NCI-H1436 (cell line): ENCODE data around the gene ZNF846.
"Not testable (repeated sequence)": the region's sequence is repeated elsewhere in the genome, so short reads cannot be mapped to it uniquely, and the experiment has no call there.

Experiments
- DNase-seq: peaks from one replicate; lab custom pipeline; 2025; lab: John Stamatoyannopoulos, UW

Gene ZNF846

GRCh38 chr19:9768175-9769112 is at the start of gene ZNF846:
TSS of gene ZNF846 (minus strand) at chr19:9768738. CDS start at chr19:9764950, 3,788 bp downstream.
- DNase-seq: peak; percentile 92

DNA sequence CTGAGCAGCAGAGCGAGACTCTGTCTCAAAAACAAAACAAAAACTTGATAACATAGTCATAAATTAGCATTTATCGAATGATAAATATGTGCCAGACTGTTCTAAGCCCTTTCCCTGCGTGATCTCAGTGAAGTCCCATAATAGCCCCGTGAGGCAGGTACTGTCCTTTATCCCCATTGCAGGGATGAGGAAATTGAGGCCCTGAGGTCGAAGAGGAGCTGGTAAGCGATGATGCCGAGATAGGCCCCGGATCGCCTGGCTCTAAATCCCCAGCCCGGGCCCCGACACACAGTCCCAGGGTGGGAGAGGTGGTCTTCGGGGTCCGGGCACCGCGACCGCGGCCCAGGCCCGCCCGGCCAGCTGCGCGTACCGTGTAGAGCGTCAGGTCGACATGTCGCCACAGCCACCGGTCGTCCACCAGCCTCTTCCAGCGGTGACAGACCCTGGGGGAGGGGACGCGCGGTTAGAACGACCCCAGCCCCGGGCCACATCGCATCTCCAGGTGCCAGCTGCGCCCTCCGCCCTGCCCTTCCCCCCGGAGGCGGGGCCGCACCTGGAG is 49.7 kb upstream of the ZNF846 start:
- no peak for DNase-seq

DNA sequence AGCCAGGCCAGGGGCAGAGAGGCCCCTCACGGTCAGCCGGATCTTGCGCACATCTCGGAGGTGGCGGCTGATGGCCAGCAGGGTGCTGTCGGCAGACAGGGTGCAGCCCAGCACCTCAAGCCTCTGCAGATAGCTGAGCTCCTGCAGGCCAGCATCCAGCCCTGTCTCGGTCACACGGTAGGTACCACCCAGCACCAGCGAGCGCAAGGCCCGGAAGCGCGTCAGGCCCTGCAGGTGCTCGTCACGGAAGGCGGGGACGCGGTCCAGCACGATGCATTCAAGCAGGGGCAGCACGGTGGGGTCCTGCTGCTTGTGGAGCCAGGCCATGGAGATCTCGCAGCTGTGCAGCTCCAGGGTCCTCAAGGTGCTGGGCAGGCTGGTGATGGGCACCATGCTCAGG is 42.6 kb upstream of the ZNF846 start:
- no peak for DNase-seq

DNA sequence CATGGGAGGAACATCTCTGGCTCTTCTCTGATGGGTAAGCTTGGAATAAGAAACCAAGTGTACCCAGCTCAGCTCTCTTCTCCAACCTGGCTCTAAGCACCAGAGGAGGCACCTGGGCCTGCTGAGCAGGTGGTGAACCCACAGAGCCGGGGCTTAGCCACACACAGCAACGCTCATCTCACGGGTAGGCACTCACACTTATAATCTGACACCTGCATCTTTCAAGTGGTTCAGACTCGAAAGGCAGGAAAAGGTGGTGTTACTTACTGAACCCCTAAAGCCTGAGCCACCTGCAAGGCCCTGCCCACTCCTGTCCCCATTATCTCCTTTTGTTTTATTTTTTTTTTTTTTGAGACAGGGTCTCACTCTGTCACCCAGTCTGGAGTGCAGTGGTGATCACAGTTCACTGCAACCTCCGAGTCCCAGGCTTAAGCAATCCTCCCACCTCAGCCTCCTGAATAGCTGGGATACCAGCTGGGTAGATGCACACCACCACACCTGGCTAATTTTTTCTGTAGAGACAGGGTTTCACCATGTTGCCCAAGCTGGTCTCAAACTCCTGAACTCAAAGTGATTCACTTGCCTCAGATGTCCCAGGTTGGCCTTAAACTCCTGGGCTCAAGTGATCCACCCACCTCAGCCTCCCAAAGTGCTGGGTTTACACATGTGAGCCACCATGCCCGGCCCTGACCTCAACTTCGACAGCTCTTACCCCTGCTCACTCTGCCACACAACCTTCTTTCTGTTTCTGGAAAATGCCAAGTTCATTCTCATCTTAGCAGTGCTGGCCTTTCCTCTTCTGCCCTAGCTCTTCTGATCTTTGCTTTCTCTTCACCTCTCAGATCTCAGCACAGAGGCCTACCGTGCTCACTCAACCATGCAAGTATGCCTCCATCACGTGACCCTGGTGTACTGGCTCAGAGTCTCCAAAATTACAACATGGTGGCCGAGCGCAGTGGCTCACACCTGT is 40.6 kb upstream of the ZNF846 start:
- DNase-seq: no peak

GRCh38 chr19:9806803-9807202 is 38.3 kb upstream of the ZNF846 start:
- no peak for DNase-seq

GRCh38 chr19:9801976-9802375 is 33.4 kb upstream of the ZNF846 start:
- DNase-seq: no peak

DNA sequence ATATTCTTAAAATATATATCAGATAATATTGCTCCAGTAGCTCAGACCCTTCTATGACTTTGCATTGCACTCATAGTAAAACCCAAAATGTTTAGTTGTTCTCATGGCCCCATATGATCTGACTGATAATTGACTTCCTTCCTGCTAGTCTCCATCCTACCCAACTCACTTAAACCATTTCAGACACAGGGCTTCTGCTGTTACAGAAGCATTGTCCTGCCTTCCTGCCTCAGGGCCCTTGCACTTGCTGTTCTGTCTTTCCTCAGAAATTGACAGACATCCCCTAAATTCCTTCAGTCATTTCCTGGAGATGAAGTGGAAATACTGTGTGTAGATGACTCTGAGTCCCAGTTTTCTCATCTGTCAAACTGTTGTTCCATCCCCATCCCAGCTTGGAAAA is 30.6 kb upstream of the ZNF846 start:
- no peak for DNase-seq

DNA sequence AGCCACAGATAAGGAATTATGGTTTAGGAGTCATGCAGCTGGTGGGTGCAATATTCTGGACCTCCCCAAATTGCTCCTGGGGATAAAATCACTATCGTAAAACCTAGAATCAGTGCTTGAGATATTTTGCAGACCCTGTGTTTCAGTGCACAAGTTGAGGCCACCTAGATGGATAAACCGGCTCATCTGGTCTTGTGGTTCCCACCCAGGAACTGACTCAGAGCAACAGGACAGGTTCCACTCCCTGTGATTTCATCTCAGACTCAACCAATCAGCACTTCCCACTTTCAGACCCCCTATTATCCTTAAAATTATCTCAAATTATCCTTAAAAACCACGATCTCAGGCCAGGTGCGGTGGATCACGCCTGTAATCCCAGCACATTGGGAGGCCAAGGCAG is 29.3 kb upstream of the ZNF846 start:
- DNase-seq: no peak

- peak; percentile 76 for DNase-seq
Observed at GRCh38 chr19:9796113-9796773, 27.7 kb upstream of the ZNF846 start.

GRCh38 chr19:9793071-9793591 is 24.6 kb upstream of the ZNF846 start:
- peak; percentile 37 for DNase-seq

DNA sequence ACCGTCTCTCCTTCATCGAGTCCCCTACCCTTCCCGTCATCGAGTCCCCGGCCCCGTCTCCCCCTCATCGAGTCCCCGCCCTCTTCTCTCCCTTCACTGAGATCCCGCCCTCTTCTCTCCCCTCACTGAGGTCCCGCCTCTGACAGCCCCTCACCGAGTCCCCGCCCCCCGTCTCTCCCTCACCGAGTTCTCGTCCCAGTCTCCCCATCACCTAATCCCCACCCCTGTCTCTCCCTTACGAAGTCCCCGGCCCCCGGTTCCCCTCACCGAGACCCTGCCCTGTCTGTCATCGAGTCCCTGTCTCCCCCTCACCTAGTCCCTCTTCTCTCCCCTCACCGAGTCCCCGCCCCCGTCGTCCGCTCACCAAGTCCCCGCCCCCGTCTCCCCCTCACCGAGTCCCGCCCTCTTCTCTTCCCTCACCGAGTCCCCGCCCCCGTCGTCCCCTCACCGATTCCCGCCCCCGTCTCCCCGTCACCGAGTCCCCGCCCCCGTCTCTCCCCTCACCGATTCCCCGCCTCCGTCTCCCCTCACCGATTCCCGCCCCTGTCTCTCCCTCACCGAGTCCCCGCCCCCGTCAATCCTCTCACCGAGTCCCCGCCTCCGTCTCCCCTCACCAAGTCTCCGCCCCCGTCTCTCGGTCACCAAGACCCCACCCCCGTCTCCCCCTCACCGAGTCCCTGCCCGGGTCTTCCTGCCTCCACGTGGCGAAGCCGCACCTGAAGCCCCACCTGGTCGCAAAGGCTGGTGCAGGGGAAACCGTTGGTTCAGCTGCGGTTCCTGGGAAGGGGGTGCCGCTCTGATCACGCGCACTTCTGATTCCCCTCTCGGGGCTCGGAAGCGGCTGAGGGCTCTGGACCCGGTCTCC is 23.9 kb upstream of the ZNF846 start:
- peak; percentile 99 for DNase-seq

DNA sequence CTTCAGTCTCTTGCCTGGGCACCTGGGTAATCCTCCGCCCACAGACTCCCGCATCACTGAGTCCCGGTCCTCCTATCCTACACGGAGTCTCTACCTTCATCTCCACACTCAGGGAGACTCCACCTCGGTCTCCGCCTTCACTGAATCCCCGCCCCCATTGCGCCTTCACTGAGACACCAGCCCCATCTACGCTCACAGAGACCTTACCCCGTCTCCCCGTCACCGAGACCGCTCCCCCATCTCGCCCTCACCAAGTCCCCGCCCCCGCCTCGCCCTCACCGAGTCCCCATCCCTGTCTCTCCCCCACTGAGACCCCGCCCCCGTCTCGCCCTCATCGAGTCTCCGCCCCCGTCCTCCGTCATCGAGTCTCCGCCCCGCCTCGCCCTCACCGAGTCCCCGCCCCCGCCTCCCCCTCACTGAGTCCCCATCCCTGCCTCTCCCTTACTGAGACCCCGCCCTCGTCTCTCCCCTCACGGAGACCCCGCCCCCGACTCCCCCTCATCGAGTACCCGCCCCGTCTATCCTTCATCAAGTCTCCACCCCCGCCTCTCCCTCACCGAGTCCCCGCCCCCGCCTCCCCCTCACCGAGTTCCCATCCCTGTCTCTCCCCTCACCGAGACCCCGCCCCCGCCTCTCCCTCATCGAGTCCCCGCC is 23.1 kb upstream of the ZNF846 start:
- peak; percentile 96 for DNase-seq

DNA sequence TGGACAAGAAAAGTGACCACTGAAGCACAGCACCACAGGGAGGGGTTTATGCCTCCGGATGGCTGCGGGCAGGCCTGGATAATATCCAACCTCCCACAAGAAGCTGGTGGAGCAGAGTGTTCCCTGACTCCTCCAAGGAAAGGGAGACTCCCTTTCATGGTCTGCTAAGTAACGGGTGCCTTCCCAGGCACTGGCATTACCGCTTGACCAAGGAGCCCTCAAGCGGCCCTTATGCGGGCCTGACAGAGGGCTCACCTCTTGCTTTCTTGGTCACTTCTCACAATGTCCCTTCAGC is 22.5 kb upstream of the ZNF846 start:
- DNase-seq: not testable (repeated sequence)

DNA sequence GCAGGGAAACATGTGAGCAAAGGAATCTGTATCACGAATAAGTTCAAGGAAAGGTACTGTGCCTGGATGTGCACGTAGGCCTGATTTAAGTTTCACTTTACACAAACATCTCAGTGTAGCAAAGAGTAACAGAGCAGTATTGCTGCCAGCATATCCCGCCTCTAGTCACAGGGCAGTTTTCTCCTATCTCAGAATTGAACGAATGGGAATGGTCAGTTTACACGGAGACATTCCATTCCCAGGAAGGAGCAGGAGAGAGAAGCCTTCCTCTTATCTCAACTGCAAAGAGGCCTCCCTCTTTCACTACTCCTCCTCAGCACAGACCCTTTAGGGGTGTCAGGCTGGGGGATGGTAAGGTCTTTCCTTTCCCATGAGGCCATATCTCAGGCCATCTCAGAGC is 21.0 kb upstream of the ZNF846 start:
- not testable (repeated sequence) for DNase-seq

DNA sequence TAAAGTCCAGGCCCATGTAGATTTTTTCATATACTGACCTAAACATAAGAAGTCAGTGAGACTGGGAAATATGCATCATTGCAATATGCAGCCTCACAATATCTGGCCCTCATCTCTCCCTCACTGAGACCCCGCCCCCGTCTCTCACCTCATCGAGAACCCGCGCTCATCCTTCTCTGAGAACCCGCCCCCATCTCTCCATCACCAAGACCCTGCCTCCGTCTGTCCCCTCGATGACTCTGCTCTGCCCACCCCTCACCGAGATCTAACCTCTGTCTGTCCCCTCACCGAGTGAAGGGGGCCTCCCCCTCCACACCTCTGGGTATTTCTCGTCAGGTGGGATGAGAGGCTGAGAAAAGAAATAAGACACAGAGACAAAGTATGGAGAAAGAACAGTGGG is 20.5 kb upstream of the ZNF846 start:
- no peak for DNase-seq

GRCh38 chr19:9788604-9789003 is 20.1 kb upstream of the ZNF846 start:
- DNase-seq: not testable (repeated sequence)

GRCh38 chr19:9786819-9787218 is 18.3 kb upstream of the ZNF846 start:
- no peak for DNase-seq

DNA sequence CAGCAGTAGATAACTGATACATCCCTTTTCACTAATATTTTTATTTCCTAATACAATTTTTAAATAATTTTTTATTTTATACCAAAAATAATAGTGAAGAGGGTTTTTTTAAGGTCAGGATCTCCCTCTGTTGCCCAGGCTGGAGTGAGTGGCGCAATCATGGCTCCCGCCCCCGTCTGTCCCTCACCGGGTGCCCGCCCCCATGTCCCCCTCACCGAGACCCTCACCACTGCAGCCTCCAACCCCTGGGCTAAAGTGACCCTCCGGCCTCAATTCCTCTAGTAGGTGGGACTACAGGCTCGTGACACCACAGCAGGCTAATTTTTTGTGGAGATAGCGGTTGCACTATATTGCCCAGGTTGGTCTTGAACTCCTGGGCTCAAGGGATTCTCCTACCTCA is 17.8 kb upstream of the ZNF846 start:
- DNase-seq: no peak

DNA sequence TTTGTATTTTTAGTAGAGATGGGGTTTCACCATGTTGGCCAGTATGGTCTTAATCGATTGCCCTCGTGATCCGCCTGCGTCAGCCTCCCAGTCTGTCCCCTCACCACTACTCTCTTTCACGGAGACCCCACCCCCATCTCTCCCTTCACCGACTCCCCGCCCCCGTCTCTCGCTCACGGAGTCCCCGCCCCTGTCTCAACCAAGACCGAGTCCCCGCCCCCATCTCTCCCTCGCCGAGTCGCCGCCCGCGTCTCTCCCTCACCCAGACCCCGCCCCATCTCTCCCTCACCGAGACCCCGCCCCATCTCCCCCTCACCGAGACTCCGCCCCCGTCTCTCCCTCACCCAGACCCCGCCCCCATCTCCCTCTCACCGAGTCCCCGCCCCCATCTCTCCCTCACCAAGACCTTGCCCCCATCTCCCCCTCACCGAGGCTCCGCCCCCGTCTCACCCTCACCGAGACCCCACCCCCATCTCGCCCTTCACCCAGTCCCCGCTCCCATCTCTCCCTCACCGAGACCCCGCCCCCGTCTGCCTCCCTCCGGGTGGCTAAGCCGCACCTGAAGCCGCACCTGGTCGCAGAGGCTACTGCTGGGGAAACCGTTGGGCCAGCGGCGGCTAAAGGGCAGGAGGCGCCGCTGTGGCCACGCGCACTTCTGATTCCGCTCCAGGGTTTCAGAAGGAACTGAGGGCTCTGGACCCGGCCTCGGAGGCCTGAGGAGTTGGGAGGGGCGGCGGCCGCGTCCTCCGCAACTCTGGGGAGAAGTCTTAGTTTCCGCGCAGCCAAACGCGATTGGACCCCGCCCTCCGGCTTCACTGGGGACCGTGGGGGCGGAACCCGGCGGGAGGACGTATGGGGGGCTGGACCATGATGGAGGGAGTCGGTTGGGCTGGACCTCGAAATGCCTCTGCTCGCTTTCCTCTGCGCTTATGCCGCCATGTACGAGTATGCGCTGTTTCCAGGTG is 17.1 kb upstream of the ZNF846 start:
- peak; percentile 97 for DNase-seq
